ENCODE measurements around the gene IL4. TPM values are rescaled to one million over a fixed set of nuclear protein-coding genes. Genes with fewer than 3 reads are reported as not detected.

The IL4 gene
- total RNA-seq, 2 experiments from 2014 or later, result not detected

DNA sequence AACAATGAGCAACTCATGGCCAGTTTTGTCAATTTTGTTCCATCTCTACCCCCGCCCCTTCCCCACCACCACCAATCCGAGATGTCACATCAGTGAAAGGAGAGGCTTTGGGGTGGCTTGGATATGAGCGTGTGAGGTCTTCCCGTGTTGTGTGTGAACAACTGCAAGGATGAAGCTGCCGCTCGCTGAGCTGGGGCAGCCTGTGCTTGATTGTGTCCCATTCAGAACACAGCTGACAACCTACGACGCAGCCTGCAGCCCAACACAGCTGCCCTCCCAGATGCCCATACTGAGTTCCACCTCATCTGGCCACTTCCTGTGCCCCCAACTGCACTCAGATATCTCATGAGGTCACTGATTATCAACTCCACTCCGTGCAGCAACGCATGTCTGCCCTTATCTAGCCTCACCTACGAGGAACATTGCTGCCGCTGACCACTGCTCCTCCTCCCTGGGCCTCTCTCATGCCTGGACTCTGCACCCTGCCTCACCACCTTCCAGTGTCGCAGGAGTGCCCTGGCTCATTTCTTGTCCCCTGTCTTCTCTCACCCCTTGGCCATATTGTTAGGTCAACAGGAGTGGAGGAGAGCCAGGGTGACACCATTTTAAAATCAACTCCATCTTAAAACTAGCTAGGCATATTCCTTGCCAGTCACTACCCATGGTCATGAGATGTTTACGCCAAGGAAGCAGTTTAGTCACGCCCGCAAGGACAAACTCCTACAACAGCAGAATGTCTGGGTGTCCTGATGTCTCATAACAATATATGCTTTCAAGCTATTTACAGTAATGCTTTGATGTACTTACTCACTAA is 7.3 kb upstream of the IL4 start:
- ChIA-PET CTCF (no interaction called here), POLR2A (interaction anchor here (0.6 kb wide), 1 partner anchor 18 kb away, joined by 3 read pairs; no protein-coding TSS in a partner anchor)
- no peaks in the 10 kb centered on the region for H3K36me3 Mint-ChIP-seq (ENCODE audit: low read depth)
- H3K4me1 Mint-ChIP-seq (ENCODE audit: low read depth), result peaks cover 44% of the 10 kb centered on the region
- no peaks in the 10 kb centered on the region for H3K9me3 Mint-ChIP-seq (ENCODE audit: insufficient read depth)
- H3K27ac Mint-ChIP-seq, result no peak overlapping the region
- ATAC-seq, result no peak
- DNase-seq, result no peak
- H3K27me3 Mint-ChIP-seq (ENCODE audit: low read depth), result no peaks in the 10 kb centered on the region
- no peak overlapping the region for H3K4me3 Mint-ChIP-seq

GRCh38 chr5:132667309-132667708 is 6.5 kb upstream of the IL4 start:
- Mint-ChIP-seq H3K36me3 (ENCODE audit: low read depth) (no peaks in the 10 kb centered on the region), H3K9me3 (ENCODE audit: insufficient read depth) (no peaks in the 10 kb centered on the region), H3K4me3 (no peak overlapping the region), H3K27me3 (ENCODE audit: low read depth) (no peaks in the 10 kb centered on the region), H3K27ac (no peak overlapping the region), H3K4me1 (ENCODE audit: low read depth) (peaks cover 36% of the 10 kb centered on the region)
- no peak for DNase-seq
- POLR2A ChIA-PET, result interaction anchor here (0.6 kb wide), 1 partner anchor 19 kb away, joined by 3 read pairs; no protein-coding TSS in a partner anchor
- CTCF ChIA-PET, result no interaction called here
- no peak for ATAC-seq

- Mint-ChIP-seq H3K36me3 (ENCODE audit: low read depth) (no peaks in the 10 kb centered on the region), H3K9me3 (ENCODE audit: insufficient read depth) (no peaks in the 10 kb centered on the region), H3K27ac (no peak overlapping the region), H3K4me1 (ENCODE audit: low read depth) (peaks cover 30% of the 10 kb centered on the region), H3K4me3 (no peak overlapping the region), H3K27me3 (ENCODE audit: low read depth) (no peaks in the 10 kb centered on the region)
- POLR2A ChIA-PET, result no interaction called here
- ATAC-seq (no peak), DNase-seq (no peak)
- CTCF ChIA-PET, result no interaction called here
Measured at GRCh38 chr5:132667761-132668705, 5.8 kb upstream of the IL4 start.

DNA sequence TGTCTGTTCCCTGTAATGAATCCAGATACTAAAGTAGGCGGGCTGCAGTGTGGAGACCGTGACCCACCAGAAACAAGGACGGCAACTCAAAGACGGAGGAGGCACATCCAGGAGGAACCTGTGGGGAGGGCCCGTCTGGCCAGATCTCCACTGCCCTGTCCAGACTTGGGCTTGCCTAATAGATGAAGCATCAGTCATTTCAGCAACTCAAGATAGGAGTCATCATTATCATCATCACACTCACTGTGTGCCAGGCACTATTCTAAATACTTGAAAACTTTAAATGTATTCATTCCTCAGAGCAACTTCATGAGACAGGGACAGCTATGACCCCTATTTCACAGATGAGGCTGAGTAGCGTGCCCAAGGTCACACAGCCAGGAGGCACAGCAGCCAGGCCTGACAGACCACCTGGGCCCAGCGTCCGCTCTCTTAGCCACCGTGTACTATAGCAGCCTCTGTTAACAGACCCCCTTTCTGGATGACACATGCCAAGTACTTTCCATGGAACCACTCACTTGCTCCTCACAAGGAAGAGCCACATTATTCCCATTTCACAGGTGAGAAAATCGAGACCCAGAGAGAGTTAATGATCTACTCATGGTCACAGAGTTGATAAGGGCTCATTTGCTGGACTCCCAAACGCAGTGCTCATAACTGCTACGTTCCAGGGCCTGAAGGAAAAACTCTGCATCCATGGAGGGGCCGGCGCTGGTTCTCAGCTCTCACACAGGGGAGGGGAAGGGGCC is 4.9 kb upstream of the IL4 start:
- no peak overlapping the region for H3K27ac Mint-ChIP-seq
- DNase-seq (no peak), ATAC-seq (no peak)
- ChIA-PET POLR2A (no interaction called here), CTCF (interaction anchor here (1.0 kb wide), 1 partner anchor 142 kb away, joined by 4 read pairs; no protein-coding TSS in a partner anchor)
- H3K36me3 Mint-ChIP-seq (ENCODE audit: low read depth), result no peaks in the 10 kb centered on the region
- no peaks in the 10 kb centered on the region for H3K9me3 Mint-ChIP-seq (ENCODE audit: insufficient read depth)
- H3K27me3 Mint-ChIP-seq (ENCODE audit: low read depth), result no peaks in the 10 kb centered on the region
- peaks cover 30% of the 10 kb centered on the region for H3K4me1 Mint-ChIP-seq (ENCODE audit: low read depth)
- H3K4me3 Mint-ChIP-seq, result no peak overlapping the region

DNA sequence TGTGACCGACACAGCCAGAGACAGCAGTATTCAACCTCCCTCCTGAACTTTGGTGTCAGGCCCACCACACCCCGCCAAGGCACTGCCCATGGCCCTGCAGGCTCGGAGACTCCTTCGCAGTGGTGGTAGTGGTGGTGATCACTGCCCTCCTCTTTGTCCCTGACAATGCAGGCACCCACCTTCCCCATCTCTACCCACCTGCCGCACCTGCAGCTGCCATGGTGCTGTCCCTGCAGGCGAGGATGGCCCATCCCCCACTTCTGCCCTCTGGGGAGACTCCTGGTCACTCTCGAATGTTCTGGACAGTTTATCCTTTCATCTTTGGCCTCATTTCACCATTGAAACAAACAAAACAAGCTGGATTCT is 4.4 kb upstream of the IL4 start:
- Mint-ChIP-seq H3K4me3 (no peak overlapping the region), H3K27me3 (ENCODE audit: low read depth) (no peaks in the 10 kb centered on the region), H3K27ac (no peak overlapping the region), H3K9me3 (ENCODE audit: insufficient read depth) (no peaks in the 10 kb centered on the region), H3K4me1 (ENCODE audit: low read depth) (peaks cover 30% of the 10 kb centered on the region), H3K36me3 (ENCODE audit: low read depth) (no peaks in the 10 kb centered on the region)
- POLR2A ChIA-PET, result no interaction called here
- DNase-seq (no peak), ATAC-seq (no peak)
- CTCF ChIA-PET, result interaction anchor here (1.0 to 1.4 kb wide), 2 partner anchors 28 to 143 kb away, joined by 4 read pairs; no protein-coding TSS in a partner anchor

DNA sequence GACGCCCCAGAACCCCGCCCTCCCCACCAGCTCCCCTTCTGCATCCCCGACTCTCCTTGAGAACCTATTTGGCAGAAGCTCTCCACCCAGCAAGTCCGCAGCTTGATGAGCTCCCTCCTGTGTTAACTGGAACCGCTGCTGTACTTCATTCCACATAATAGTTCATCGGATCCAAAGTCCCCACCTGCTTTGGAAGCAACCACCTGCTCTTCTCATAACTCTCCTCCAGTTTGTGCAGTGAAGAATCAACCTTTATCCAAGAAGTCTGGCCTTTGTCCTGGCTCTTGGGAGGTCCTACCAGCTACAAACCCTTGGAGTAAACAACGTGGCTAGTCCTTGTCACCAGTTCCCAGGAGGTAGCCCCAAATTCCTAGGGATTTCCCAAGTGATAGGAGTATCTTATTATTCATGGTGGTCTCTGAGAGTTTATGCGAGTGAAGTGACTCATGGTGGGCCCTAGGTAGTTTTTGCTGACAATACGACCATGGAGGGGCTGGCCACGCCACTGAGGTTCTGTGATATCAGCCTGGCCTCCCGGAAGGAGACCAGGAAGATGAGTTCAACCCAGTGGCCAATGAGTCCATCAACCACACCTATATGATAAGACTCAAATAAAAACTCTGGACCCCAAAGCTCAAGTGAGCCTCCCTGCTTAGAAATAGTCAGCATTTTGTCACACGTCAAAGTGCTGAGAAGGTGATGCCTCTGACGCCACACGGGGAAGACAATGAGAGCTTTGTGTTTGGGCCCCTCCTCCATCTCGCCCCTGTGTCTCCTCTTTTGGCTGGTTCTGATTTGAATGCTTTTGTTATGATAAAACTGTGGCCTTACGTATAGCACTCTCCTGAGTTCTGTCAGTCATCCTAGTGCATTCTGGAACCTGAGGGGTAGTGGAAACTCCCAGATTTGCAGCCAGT is 3.6 kb upstream of the IL4 start:
- ChIA-PET POLR2A (no interaction called here), CTCF (interaction anchor here (1.0 to 1.4 kb wide), 2 partner anchors 29 to 144 kb away, joined by 4 read pairs; no protein-coding TSS in a partner anchor)
- no peak overlapping the region for H3K4me3 Mint-ChIP-seq
- peaks cover 36% of the 10 kb centered on the region for H3K4me1 Mint-ChIP-seq (ENCODE audit: low read depth)
- no peaks in the 10 kb centered on the region for H3K9me3 Mint-ChIP-seq (ENCODE audit: insufficient read depth)
- no peak overlapping the region for H3K27ac Mint-ChIP-seq
- ATAC-seq, result no peak
- no peaks in the 10 kb centered on the region for H3K36me3 Mint-ChIP-seq (ENCODE audit: low read depth)
- DNase-seq, result no peak
- no peaks in the 10 kb centered on the region for H3K27me3 Mint-ChIP-seq (ENCODE audit: low read depth)

GRCh38 chr5:132671000-132671399 is 2.8 kb upstream of the IL4 start:
- ATAC-seq, result no peak
- H3K27ac Mint-ChIP-seq, result no peak overlapping the region
- no peaks in the 10 kb centered on the region for H3K9me3 Mint-ChIP-seq (ENCODE audit: insufficient read depth)
- no peak overlapping the region for H3K4me3 Mint-ChIP-seq
- H3K27me3 Mint-ChIP-seq (ENCODE audit: low read depth), result no peaks in the 10 kb centered on the region
- no peak for DNase-seq
- ChIA-PET CTCF (interaction anchor here (1.4 kb wide), 1 partner anchor 30 kb away, joined by 4 read pairs; no protein-coding TSS in a partner anchor), POLR2A (no interaction called here)
- H3K36me3 Mint-ChIP-seq (ENCODE audit: low read depth), result no peaks in the 10 kb centered on the region
- H3K4me1 Mint-ChIP-seq (ENCODE audit: low read depth), result peaks cover 44% of the 10 kb centered on the region

DNA sequence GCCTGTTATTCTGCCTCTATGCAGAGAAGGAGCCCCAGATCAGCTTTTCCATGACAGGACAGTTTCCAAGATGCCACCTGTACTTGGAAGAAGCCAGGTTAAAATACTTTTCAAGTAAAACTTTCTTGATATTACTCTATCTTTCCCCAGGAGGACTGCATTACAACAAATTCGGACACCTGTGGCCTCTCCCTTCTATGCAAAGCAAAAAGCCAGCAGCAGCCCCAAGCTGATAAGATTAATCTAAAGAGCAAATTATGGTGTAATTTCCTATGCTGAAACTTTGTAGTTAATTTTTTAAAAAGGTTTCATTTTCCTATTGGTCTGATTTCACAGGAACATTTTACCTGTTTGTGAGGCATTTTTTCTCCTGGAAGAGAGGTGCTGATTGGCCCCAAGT is 301 bp upstream of the IL4 start:
- CTCF ChIA-PET, result interaction anchor here (0.7 to 2.8 kb wide), 5 partner anchors 25 to 210 kb away, joined by 3 to 10 read pairs (median 3); no protein-coding TSS in a partner anchor

GRCh38 chr5:132674671-132675506 is 1.1 kb downstream of the IL4 start:
- peak; percentile 38 for ATAC-seq
- peaks cover 41% of the 10 kb centered on the region for H3K4me1 Mint-ChIP-seq (ENCODE audit: low read depth)
- H3K9me3 Mint-ChIP-seq (ENCODE audit: insufficient read depth), result no peaks in the 10 kb centered on the region
- DNase-seq, result no peak
- POLR2A ChIA-PET, result interaction anchor here (0.7 to 1.0 kb wide), 3 partner anchors 10 to 58 kb away, joined by 3 to 4 read pairs (median 4); no protein-coding TSS in a partner anchor
- H3K27ac Mint-ChIP-seq, result peak overlapping the region; percentile 79
- CTCF ChIA-PET, result interaction anchor here (0.7 to 2.8 kb wide), 11 partner anchors 12 to 153 kb away, joined by 3 to 10 read pairs (median 4); partner anchors contain the start of gene IL13
- H3K36me3 Mint-ChIP-seq (ENCODE audit: low read depth), result no peaks in the 10 kb centered on the region
- H3K27me3 Mint-ChIP-seq (ENCODE audit: low read depth), result no peaks in the 10 kb centered on the region
- H3K4me3 Mint-ChIP-seq, result peak overlapping the region; percentile 35

More for the DNA sequence above, 301 bp upstream of the IL4 start:
- no peak for ATAC-seq
- POLR2A ChIA-PET, result no interaction called here
- Mint-ChIP-seq H3K36me3 (ENCODE audit: low read depth) (no peaks in the 10 kb centered on the region), H3K4me1 (ENCODE audit: low read depth) (peaks cover 41% of the 10 kb centered on the region), H3K27me3 (ENCODE audit: low read depth) (no peaks in the 10 kb centered on the region), H3K27ac (peak overlapping the region; percentile 20), H3K4me3 (no peak overlapping the region), H3K9me3 (ENCODE audit: insufficient read depth) (no peaks in the 10 kb centered on the region)
- DNase-seq, result no peak
